A673 (cell line): ENCODE data around the gene AVPR2.

Experiments
- EZH2 ChIP-seq: fragments of 200-600 bp; sonication (generic); IDR thresholded peaks from 2 replicates; pipeline ENCODE4 v1.6.1; 2017; ENCODE audit warnings: borderline replicate concordance, low read depth, mild to moderate bottlenecking, mixed read lengths, antibody characterized with exemption, low read length; ENCODE audit not compliant: poor library complexity, severe bottlenecking
- TF ChIP-seq, protein P1 (sequence below): fragments of 300-800, 200-600 bp; sonication (generic); conservative IDR thresholded peaks from 2 replicates; pipeline ENCODE4 v1.5.1; 2017; ENCODE audit warnings: low read depth, mild to moderate bottlenecking, antibody characterized with exemption, low read length, moderate library complexity, mixed read lengths

- TF ChIP-seq EZH2 = no peak
- TF ChIP-seq, protein P1, sequence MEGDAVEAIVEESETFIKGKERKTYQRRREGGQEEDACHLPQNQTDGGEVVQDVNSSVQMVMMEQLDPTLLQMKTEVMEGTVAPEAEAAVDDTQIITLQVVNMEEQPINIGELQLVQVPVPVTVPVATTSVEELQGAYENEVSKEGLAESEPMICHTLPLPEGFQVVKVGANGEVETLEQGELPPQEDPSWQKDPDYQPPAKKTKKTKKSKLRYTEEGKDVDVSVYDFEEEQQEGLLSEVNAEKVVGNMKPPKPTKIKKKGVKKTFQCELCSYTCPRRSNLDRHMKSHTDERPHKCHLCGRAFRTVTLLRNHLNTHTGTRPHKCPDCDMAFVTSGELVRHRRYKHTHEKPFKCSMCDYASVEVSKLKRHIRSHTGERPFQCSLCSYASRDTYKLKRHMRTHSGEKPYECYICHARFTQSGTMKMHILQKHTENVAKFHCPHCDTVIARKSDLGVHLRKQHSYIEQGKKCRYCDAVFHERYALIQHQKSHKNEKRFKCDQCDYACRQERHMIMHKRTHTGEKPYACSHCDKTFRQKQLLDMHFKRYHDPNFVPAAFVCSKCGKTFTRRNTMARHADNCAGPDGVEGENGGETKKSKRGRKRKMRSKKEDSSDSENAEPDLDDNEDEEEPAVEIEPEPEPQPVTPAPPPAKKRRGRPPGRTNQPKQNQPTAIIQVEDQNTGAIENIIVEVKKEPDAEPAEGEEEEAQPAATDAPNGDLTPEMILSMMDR = no peak
Measured at GRCh38 chrX:153933748-153934147, 29.3 kb downstream of the AVPR2 start.
